ENCODE results near the gene C22orf31. TPM values are rescaled to one million over a fixed set of nuclear protein-coding genes. Genes with fewer than 3 reads are reported as not detected.

Gene C22orf31
- total RNA-seq, 1 experiment from 2014 or later, result not detected

- H3K27ac ChIP-seq (ENCODE audit: low read depth, low read length, poor library complexity, severe bottlenecking), result no peak overlapping the region
- no peak overlapping the region for H3K4me3 ChIP-seq (ENCODE audit: low read depth, low read length, poor library complexity, severe bottlenecking)
- TF ChIP-seq, protein P1, sequence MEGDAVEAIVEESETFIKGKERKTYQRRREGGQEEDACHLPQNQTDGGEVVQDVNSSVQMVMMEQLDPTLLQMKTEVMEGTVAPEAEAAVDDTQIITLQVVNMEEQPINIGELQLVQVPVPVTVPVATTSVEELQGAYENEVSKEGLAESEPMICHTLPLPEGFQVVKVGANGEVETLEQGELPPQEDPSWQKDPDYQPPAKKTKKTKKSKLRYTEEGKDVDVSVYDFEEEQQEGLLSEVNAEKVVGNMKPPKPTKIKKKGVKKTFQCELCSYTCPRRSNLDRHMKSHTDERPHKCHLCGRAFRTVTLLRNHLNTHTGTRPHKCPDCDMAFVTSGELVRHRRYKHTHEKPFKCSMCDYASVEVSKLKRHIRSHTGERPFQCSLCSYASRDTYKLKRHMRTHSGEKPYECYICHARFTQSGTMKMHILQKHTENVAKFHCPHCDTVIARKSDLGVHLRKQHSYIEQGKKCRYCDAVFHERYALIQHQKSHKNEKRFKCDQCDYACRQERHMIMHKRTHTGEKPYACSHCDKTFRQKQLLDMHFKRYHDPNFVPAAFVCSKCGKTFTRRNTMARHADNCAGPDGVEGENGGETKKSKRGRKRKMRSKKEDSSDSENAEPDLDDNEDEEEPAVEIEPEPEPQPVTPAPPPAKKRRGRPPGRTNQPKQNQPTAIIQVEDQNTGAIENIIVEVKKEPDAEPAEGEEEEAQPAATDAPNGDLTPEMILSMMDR (conservative IDR thresholded peaks at IDR 0.05; ENCODE audit: low read depth, low read length), result no peak
- no peak for TF ChIP-seq EZH2 (IDR thresholded peaks at IDR 0.05; ENCODE audit: borderline replicate concordance, low read depth, low read length, poor library complexity, severe bottlenecking)
- H3K9me3 ChIP-seq (ENCODE audit: low read depth, low read length, poor library complexity, severe bottlenecking), result no peaks in the 10 kb centered on the region
- no peak for DNase-seq (ENCODE audit: low spot score)
- H3K36me3 ChIP-seq (ENCODE audit: insufficient read depth, low read length, poor library complexity, severe bottlenecking), result peaks cover 1% of the 10 kb centered on the region
- intact Hi-C loops (cut with micrococcal nuclease; ENCODE audit: unreplicated experiment), result no loop called here
- BruUV-seq (replicated peaks), result no TSS peak
- H3K27me3 ChIP-seq (replicated peaks; ENCODE audit: insufficient read depth, low read depth, low read length, poor library complexity), result no peaks in the 10 kb centered on the region
- POLR2A ChIA-PET (ENCODE audit: low non-redundant PET), result no interaction called here
- H3K4me1 ChIP-seq (ENCODE audit: insufficient read depth, low read length, poor library complexity, severe bottlenecking), result no peaks in the 10 kb centered on the region
- CTCF ChIA-PET, result interaction anchor here (0.6 to 2.9 kb wide), 2 partner anchors 156 to 183 kb away, joined by 5 to 54 read pairs; partner anchors contain the start of gene ZNRF3
Observed at GRCh38 chr22:29039148-29039547, 22.5 kb downstream of the C22orf31 start.

GRCh38 chr22:29037340-29037932 is 24.2 kb downstream of the C22orf31 start:
- ChIA-PET CTCF (no interaction called here), POLR2A (ENCODE audit: low non-redundant PET) (no interaction called here)
- no peaks in the 10 kb centered on the region for H3K36me3 ChIP-seq (ENCODE audit: insufficient read depth, low read length, poor library complexity, severe bottlenecking)
- no peak overlapping the region for H3K4me3 ChIP-seq (ENCODE audit: low read depth, low read length, poor library complexity, severe bottlenecking)
- no peaks in the 10 kb centered on the region for H3K4me1 ChIP-seq (ENCODE audit: insufficient read depth, low read length, poor library complexity, severe bottlenecking)
- DNase-seq (ENCODE audit: low spot score), result no peak
- intact Hi-C loops (cut with micrococcal nuclease; ENCODE audit: unreplicated experiment), result no loop called here
- no peaks in the 10 kb centered on the region for H3K27me3 ChIP-seq (replicated peaks; ENCODE audit: insufficient read depth, low read depth, low read length, poor library complexity)
- no peak overlapping the region for H3K27ac ChIP-seq (ENCODE audit: low read depth, low read length, poor library complexity, severe bottlenecking)
- H3K9me3 ChIP-seq (ENCODE audit: low read depth, low read length, poor library complexity, severe bottlenecking), result no peaks in the 10 kb centered on the region
- BruUV-seq (replicated peaks), result no TSS peak
- TF ChIP-seq EZH2 (IDR thresholded peaks at IDR 0.05; ENCODE audit: borderline replicate concordance, low read depth, low read length, poor library complexity, severe bottlenecking), result no peak
- TF ChIP-seq, protein P1 (conservative IDR thresholded peaks at IDR 0.05; ENCODE audit: low read depth, low read length), result no peak

GRCh38 chr22:29032584-29032983 is 29.0 kb downstream of the C22orf31 start:
- intact Hi-C loops (cut with micrococcal nuclease; ENCODE audit: unreplicated experiment), result no loop called here
- ChIA-PET CTCF (no interaction called here), POLR2A (ENCODE audit: low non-redundant PET) (no interaction called here)
- DNase-seq (ENCODE audit: low spot score), result no peak
- no peaks in the 10 kb centered on the region for H3K36me3 ChIP-seq (ENCODE audit: insufficient read depth, low read length, poor library complexity, severe bottlenecking)
- H3K4me1 ChIP-seq (ENCODE audit: insufficient read depth, low read length, poor library complexity, severe bottlenecking), result peaks cover 7% of the 10 kb centered on the region
- no TSS peak for BruUV-seq (replicated peaks)
- H3K27ac ChIP-seq (ENCODE audit: low read depth, low read length, poor library complexity, severe bottlenecking), result no peak overlapping the region
- no peaks in the 10 kb centered on the region for H3K9me3 ChIP-seq (ENCODE audit: low read depth, low read length, poor library complexity, severe bottlenecking)
- TF ChIP-seq EZH2 (IDR thresholded peaks at IDR 0.05; ENCODE audit: borderline replicate concordance, low read depth, low read length, poor library complexity, severe bottlenecking), result no peak
- TF ChIP-seq, protein P1 (conservative IDR thresholded peaks at IDR 0.05; ENCODE audit: low read depth, low read length), result no peak
- no peaks in the 10 kb centered on the region for H3K27me3 ChIP-seq (replicated peaks; ENCODE audit: insufficient read depth, low read depth, low read length, poor library complexity)
- H3K4me3 ChIP-seq (ENCODE audit: low read depth, low read length, poor library complexity, severe bottlenecking), result no peak overlapping the region
